HT-29 (cell line): ENCODE data around the gene FANCC. TPM values are rescaled to one million over a fixed set of nuclear protein-coding genes. Genes with fewer than 3 reads are reported as not detected.
A peak's percentile ranks its signal among the peaks of the same experiment; 100 is the strongest.

Source experiments
- small RNA-seq: library from RNA; depleted of rRNA; stranded (forward); fragments of <200 nt; gene quantifications from one replicate; pipeline ENCODE3, GENCODE V24; 2014
- total RNA-seq: library from RNA; depleted of rRNA; stranded (reverse); fragments of >200 nt; shearing (Covaris generic); gene quantifications from 2 replicates; pipeline ENCODE4 v1.2.3, GENCODE V29; 2014; rRNA removed

The FANCC gene
- total RNA-seq, 1 experiment from 2014 or later = 10.6 TPM

Small RNA genes lying within 50 kb of the gene (small RNA-seq; reads per million reads assigned to genes)
- 7.7 reads per million, percentile 86 among the genes with 10 or more reads in this experiment for gene MIR23B
- gene MIR27B = 234 reads per million, percentile 98 among the genes with 10 or more reads in this experiment
- not detected for gene MIR3074
- not detected for gene MIR6081
- gene RNA5SP288 = 9.3 reads per million, percentile 87 among the genes with 10 or more reads in this experiment

Other genes starting within 250 kb of the FANCC start
- 5.9 and 6.6 TPM in 2 replicates for gene PTCH1, start 199.3 kb upstream of the FANCC start, total RNA-seq